H1 (cell line): ENCODE data around the gene ZC3H8. TPM values are rescaled to one million over a fixed set of nuclear protein-coding genes. Genes with fewer than 3 reads are reported as not detected.
A peak's percentile ranks its signal among the peaks of the same experiment; 100 is the strongest.

Experiments used
- ASH2L ChIP-seq: fragments of 200-600, 300-600 bp; sonication (generic); IDR thresholded peaks from one replicate; pipeline ENCODE4 v1.7.1; 2017; ENCODE audit warnings: low read length
- BACH1 ChIP-seq: IDR thresholded peaks from 2 replicates; pipeline ENCODE4 v1.6.1; 2012; ENCODE audit warnings: low read length, improper control_type of control experiment
- CBX5 ChIP-seq: fragments of 300-800, 300-1000 bp; sonication (generic); IDR thresholded peaks from 2 replicates; pipeline ENCODE4 v1.7.1; 2016; ENCODE audit warnings: antibody characterized with exemption, low read length, low read depth
- CTBP2 ChIP-seq: IDR thresholded peaks from 2 replicates; pipeline ENCODE4 v1.7.0; 2011; ENCODE audit warnings: borderline replicate concordance, mild to moderate bottlenecking, moderate library complexity, mixed read lengths, low read length; ENCODE audit not compliant: insufficient read depth, insufficient read length
- EP300 ChIP-seq, 2 experiments: IDR thresholded peaks; 1 replicate in 1 of 2; 2 replicates in 1 of 2; pipeline ENCODE4 v1.6.1; 2011 to 2012; ENCODE audit warnings: low read depth in 2 of 2, low read length in 2 of 2, mild to moderate bottlenecking in 2 of 2, borderline replicate concordance in 1 of 2, inconsistent platforms in 1 of 2, moderate library complexity in 1 of 2
- EZH2 ChIP-seq: fragments of 200-600 bp; sonication (generic); IDR thresholded peaks from 2 replicates; pipeline ENCODE4 v1.7.1; 2012; ENCODE audit warnings: low read depth, mild to moderate bottlenecking, moderate library complexity, low read length, inconsistent platforms; ENCODE audit not compliant: severe bottlenecking
- GABPA ChIP-seq: IDR thresholded peaks from 2 replicates; pipeline ENCODE4 v1.6.1; 2011; ENCODE audit warnings: mild to moderate bottlenecking, low read length, moderate library complexity, borderline replicate concordance; ENCODE audit not compliant: insufficient read depth
- HDAC2 ChIP-seq, 2 experiments: fragments of 300-600 bp in 1 of 2; sonication (generic) in 1 of 2; IDR thresholded peaks; 2 replicates each; pipeline ENCODE4 v1.6.1; 2011 to 2012; ENCODE audit warnings: low read depth in 2 of 2, low read length in 2 of 2, mild to moderate bottlenecking in 2 of 2, moderate library complexity in 2 of 2, borderline replicate concordance in 1 of 2, inconsistent platforms in 1 of 2
- JUND ChIP-seq: IDR thresholded peaks from 2 replicates; pipeline ENCODE4 v1.6.1; 2011; ENCODE audit warnings: mild to moderate bottlenecking, improper control_type of control experiment, low read length
- KDM4A ChIP-seq: IDR thresholded peaks from one replicate; pipeline ENCODE4 v1.7.1; 2012; ENCODE audit warnings: low read depth, mild to moderate bottlenecking, moderate library complexity, low read length, inconsistent platforms; ENCODE audit not compliant: severe bottlenecking
- KDM5A ChIP-seq: fragments of 200-600 bp; IDR thresholded peaks from 2 replicates; pipeline ENCODE4 v1.7.1; 2012; ENCODE audit warnings: mild to moderate bottlenecking, low read length, inconsistent platforms, mixed read lengths
- NANOG ChIP-seq: IDR thresholded peaks from 2 replicates; pipeline ENCODE4 v1.6.1; 2011; ENCODE audit warnings: low read length, low read depth, mild to moderate bottlenecking, inconsistent platforms; ENCODE audit not compliant: insufficient read depth, poor library complexity, severe bottlenecking
- NRF1 ChIP-seq: IDR thresholded peaks from 2 replicates; pipeline ENCODE4 v1.6.1; 2011; ENCODE audit warnings: mild to moderate bottlenecking, low read depth, low read length, improper control_type of control experiment
- RNF2 ChIP-seq: fragments of 200-900, 300-1000 bp; sonication (generic); IDR thresholded peaks from 2 replicates; pipeline ENCODE4 v1.7.1; 2016; ENCODE audit warnings: borderline replicate concordance, low read depth, mild to moderate bottlenecking, antibody characterized with exemption, low read length; ENCODE audit not compliant: poor library complexity, severe bottlenecking; ENCODE audit errors: missing control alignments
- RXRA ChIP-seq: IDR thresholded peaks from 2 replicates; pipeline ENCODE4 v1.6.1; 2011; ENCODE audit warnings: low read depth, mild to moderate bottlenecking, low read length, moderate library complexity; ENCODE audit not compliant: insufficient read depth
- SIN3A ChIP-seq, 2 experiments: IDR thresholded peaks in 1 of 2; conservative IDR thresholded peaks in 1 of 2; 2 replicates each; pipeline ENCODE4 v1.6.1; 2011 to 2012; ENCODE audit warnings: low read length in 2 of 2, improper control_type of control experiment in 1 of 2, low read depth in 1 of 2, mild to moderate bottlenecking in 1 of 2
- SIRT6 ChIP-seq: IDR thresholded peaks from one replicate; pipeline ENCODE4 v1.7.1; 2012; ENCODE audit warnings: low read length, inconsistent platforms
- SIX5 ChIP-seq: IDR thresholded peaks from 2 replicates; pipeline ENCODE4 v1.6.1; 2011; ENCODE audit warnings: mild to moderate bottlenecking, low read depth, low read length
- SP1 ChIP-seq: IDR thresholded peaks from 2 replicates; pipeline ENCODE4 v1.6.1; 2011; ENCODE audit warnings: low read depth, low read length
- SP2 ChIP-seq: IDR thresholded peaks from 2 replicates; pipeline ENCODE4 v1.6.1; 2012; ENCODE audit warnings: mild to moderate bottlenecking, low read length, inconsistent platforms
- SUZ12 ChIP-seq: fragments of 200-600 bp; sonication (generic); IDR thresholded peaks from 2 replicates; pipeline ENCODE4 v1.6.1; 2012; ENCODE audit warnings: mild to moderate bottlenecking, inconsistent platforms, low read length, moderate library complexity, mixed read lengths
- TBP ChIP-seq: IDR thresholded peaks from 2 replicates; pipeline ENCODE4 v1.6.1; 2011; ENCODE audit warnings: low read depth, low read length, improper control_type of control experiment
- TEAD4 ChIP-seq: IDR thresholded peaks from 2 replicates; pipeline ENCODE4 v1.6.1; 2012; ENCODE audit warnings: low read depth, low read length, inconsistent platforms, mixed read lengths
- ZNF274 ChIP-seq: IDR thresholded peaks from 2 replicates; pipeline ENCODE4 v1.7.0; 2012; ENCODE audit warnings: low read length, borderline replicate concordance; ENCODE audit errors: extremely low read depth
- polyA plus RNA-seq, 7 experiments: library from polyadenylated mRNA; depleted of rRNA in 3 of 7; stranded (reverse) in 5 of 7; unstranded in 2 of 7; fragments of >200 nt in 5 of 7; fragments of 200-250 nt in 2 of 7; gene quantifications; 1 replicate in 5 of 7; 2 replicates in 1 of 7; 4 replicates in 1 of 7; pipeline versions ENCODE4 v1.2.1 to v1.2.3, GENCODE V29; 2011 to 2013; ENCODE audit warnings: missing spikeins in 2 of 7, mixed read lengths in 2 of 7
- total RNA-seq: library from RNA; stranded (reverse); fragmentation: NEBNext Ultra II Directional; extraction: Animal tissue kit (Norgen Biotek cat#: 25700); gene quantifications from 2 replicates; pipeline ENCODE4 v1.2.1, GENCODE V29; 2021

The ZC3H8 gene
- total and polyA plus RNA-seq, 2 of the 8 experiments (the other 6 are each of a cell fraction or from before 2014, with no cell fraction given), result 1.9 to 7.1 TPM

GRCh38 chr2:112275311-112275886 is 20.6 kb upstream of the ZC3H8 start, which contains the start of gene ZC3H6 (continued):
- TF ChIP-seq RNF2, result no peak
- no peak for TF ChIP-seq SIRT6
- peak; percentile 35 to 48; a peak in 1 of 4 replicates for TF ChIP-seq SIN3A (conservative IDR thresholded peaks at IDR 0.05 in 1 of 2, IDR thresholded peaks at IDR 0.05 in 1 of 2; ENCODE audit: low read depth in 1 of 2, low read length in 2 of 2)
- no peak for TF ChIP-seq ZNF274
- TF ChIP-seq JUND, result no peak
- no peak for TF ChIP-seq SUZ12
- TF ChIP-seq EZH2, result no peak
- TF ChIP-seq SIX5, result no peak
- TF ChIP-seq NANOG, result no peak
- TF ChIP-seq ASH2L, result peak; percentile 78
- TF ChIP-seq EP300 (IDR thresholded peaks at IDR 0.05; ENCODE audit: borderline replicate concordance in 1 of 2, low read depth in 2 of 2, low read length in 2 of 2), result no peak
- peak; percentile 68 for TF ChIP-seq SP2
- TF ChIP-seq GABPA, result no peak
- TF ChIP-seq KDM4A, result no peak
- no peak for TF ChIP-seq NRF1
- TF ChIP-seq HDAC2 (IDR thresholded peaks at IDR 0.05; ENCODE audit: borderline replicate concordance in 1 of 2, low read depth in 2 of 2, low read length in 2 of 2), result peak; percentile 18 to 43; a peak in 1 of 4 replicates
- TF ChIP-seq SP1, result peak; percentile 95
- peak; percentile 96 for TF ChIP-seq TBP
- TF ChIP-seq CTBP2, result peak; percentile 46
- no peak; the same call in 1 of the 2 replicates for TF ChIP-seq TEAD4
- TF ChIP-seq RXRA, result no peak
- no peak for TF ChIP-seq CBX5
- TF ChIP-seq KDM5A, result no peak
- TF ChIP-seq BACH1, result peak; percentile 84
